Activated B cell treated with CpG ODN at 0.5 μM for 24 hours (primary cell): ENCODE data around the gene VSIG10L. TPM values are rescaled to one million over a fixed set of nuclear protein-coding genes. Genes with fewer than 3 reads are reported as not detected.

Source experiments
- ATAC-seq: fragments of 200-7000 bp; cut with Tn5 transposase; one replicate; pipeline ENCODE4 v1.10.0; 2021; ENCODE audit warnings: low read depth, mild to moderate bottlenecking, moderate library complexity
- CTCF ChIA-PET: fragments of 350-600 bp; sonication (Branson Sonifier 250); formaldehyde crosslinking; loops from one replicate; lab custom pipeline; 2021; ENCODE audit warnings: antibody characterized with exemption; lab: Charles Lee
- POLR2A ChIA-PET: fragments of 350-600 bp; sonication (Branson Sonifier 250); formaldehyde crosslinking; loops from one replicate; lab custom pipeline; 2021; ENCODE audit warnings: antibody characterized with exemption; lab: Charles Lee
- DNase-seq: peaks from one replicate; pipeline ENCODE4 v3.0.0; 2022
- H3K27ac Mint-ChIP-seq: one replicate; pipeline ENCODE4 v1.8.0; 2020; ENCODE audit warnings: mixed read lengths
- H3K27me3 Mint-ChIP-seq: one replicate; pipeline ENCODE4 v1.8.0; 2021; ENCODE audit warnings: mixed read lengths
- H3K36me3 Mint-ChIP-seq: one replicate; pipeline ENCODE4 v1.8.0; 2021; ENCODE audit warnings: low read depth, mixed read lengths
- H3K4me1 Mint-ChIP-seq: one replicate; pipeline ENCODE4 v1.8.0; 2021; ENCODE audit warnings: mixed read lengths
- H3K4me3 Mint-ChIP-seq: one replicate; pipeline ENCODE4 v1.8.0; 2020; ENCODE audit warnings: mild to moderate bottlenecking, mixed read lengths
- H3K9me3 Mint-ChIP-seq: one replicate; pipeline ENCODE4 v1.8.0; 2020; ENCODE audit warnings: mixed read lengths
- CTCF ChIP-seq: fragments of 200-600 bp; IDR thresholded peaks from one replicate; pipeline ENCODE4 v1.8.0; 2022; ENCODE audit warnings: antibody characterized with exemption, mild to moderate bottlenecking
- intact Hi-C: fragments of 100-400 bp; cut with micrococcal nuclease; formaldehyde crosslinking; loops from one replicate; pipeline ENCODE4 v1.15.1; 2024
- total RNA-seq: library from RNA; stranded (reverse); gene quantifications from 2 replicates; pipeline ENCODE4 v1.2.3, GENCODE V29; 2022

Gene VSIG10L
- total RNA-seq, 1 donor from 2014 or later, result 0.98 TPM

DNA sequence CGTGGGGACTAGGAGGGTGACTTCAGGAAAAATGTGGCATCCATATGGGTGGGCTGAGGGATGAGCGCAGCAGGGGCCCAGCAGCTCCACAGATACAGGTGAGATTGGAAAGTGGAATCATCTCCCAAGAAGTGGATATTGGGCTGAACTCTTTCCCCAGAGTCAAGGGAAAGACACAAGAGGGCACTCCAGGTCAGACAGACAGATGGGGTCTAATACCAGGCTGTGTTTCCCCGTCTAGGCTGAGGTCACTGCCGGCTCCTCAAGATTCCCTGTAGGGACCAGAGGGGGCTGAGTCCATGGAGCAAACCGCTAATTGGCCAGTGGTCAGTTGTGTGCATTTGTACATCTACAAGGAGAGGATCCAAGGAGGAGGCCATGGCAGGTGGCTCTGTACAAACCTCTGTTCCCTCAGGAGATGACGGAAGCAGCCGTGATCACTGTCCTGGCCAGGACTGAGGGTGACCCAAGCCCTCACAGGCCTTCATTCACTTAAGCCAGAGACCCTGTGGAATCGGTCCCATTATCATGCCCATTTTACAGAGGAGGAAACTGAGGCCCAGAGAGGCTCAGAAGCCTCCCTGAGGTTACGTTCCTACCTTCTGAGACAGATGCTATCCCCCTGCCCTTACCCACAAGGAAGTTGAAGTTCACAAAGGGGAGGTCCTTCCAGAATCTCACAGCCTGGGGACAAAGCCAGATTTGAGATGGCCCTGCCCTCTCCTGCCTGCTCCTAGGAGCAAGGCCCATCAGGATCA is 45.4 kb downstream of the VSIG10L start:
- ChIA-PET CTCF (no interaction called here), POLR2A (no interaction called here)
- TF ChIP-seq CTCF, result no peak
- peaks cover 16% of the 10 kb centered on the region for H3K27me3 Mint-ChIP-seq
- no peaks in the 10 kb centered on the region for H3K4me1 Mint-ChIP-seq
- intact Hi-C loops, result no loop called here
- no peak overlapping the region for H3K27ac Mint-ChIP-seq
- H3K36me3 Mint-ChIP-seq, result no peaks in the 10 kb centered on the region
- H3K9me3 Mint-ChIP-seq, result peaks cover 1% of the 10 kb centered on the region
- DNase-seq (no peak), ATAC-seq (no peak)
- no peak overlapping the region for H3K4me3 Mint-ChIP-seq

DNA sequence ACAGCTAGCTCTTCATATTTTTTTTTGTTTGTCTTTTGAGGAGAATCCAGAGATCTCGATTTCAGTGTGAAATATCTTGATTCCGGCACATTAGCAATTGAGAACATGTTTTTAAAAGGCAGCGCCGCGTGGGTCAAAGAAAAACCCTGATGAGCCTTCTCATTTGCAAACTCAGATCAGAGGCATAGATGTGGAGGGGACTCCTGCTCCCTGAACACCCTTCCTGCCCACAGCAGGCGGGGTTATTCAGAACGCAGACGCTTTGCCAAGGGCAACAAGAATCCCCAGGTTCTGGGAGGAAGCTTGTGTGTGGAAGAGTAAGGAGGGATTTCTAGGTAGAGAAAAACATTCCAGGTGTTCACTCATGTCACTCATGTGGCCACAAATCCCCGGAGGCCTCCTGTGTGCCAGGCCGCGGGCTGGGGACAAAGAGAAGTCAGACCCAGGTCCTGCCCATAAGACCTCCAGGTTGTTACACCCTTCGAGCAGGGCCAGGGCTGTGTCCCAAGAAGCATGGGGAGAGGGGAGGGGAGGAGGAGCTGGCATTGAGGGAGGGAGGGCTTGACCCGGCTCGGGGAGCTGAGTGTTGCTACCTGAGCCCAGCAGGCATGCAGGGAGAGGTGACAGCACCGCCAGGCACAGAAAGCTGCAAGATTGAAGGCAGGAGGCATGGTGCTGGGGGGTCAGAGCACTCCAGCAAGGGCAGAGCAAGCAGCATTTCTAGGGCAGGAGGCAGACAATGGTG is 46.4 kb downstream of the VSIG10L start:
- CTCF ChIA-PET, result no interaction called here

DNA sequence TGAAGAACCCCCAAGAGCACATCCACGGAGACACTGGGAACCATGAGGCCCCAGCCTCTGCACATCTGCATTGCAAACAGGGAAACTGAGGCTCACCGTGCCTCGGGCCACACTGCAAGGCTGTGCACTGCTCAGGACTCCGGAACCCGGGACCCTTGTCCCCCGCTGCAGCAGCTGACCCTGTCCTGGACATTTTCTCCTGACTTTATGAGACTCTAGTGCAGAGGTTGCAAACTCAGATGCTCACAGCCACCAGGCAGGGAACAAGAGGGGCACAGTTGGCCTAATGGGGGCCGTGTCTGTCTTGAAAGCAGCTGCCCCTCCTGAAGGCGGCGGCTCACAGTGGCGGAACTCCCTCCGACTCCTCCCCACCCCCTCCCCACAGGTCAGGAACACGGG is 47.0 kb downstream of the VSIG10L start:
- POLR2A ChIA-PET, result no interaction called here
- no peak overlapping the region for H3K4me3 Mint-ChIP-seq
- ATAC-seq, result no peak

More for the DNA sequence above, 46.4 kb downstream of the VSIG10L start:
- no peak overlapping the region for H3K27ac Mint-ChIP-seq
- ATAC-seq, result no peak
- no peak overlapping the region for H3K4me3 Mint-ChIP-seq
- TF ChIP-seq CTCF, result no peak
- peaks cover 17% of the 10 kb centered on the region for H3K27me3 Mint-ChIP-seq
- H3K36me3 Mint-ChIP-seq, result no peaks in the 10 kb centered on the region
- H3K9me3 Mint-ChIP-seq, result no peaks in the 10 kb centered on the region
- POLR2A ChIA-PET, result no interaction called here
- intact Hi-C loops, result no loop called here
- no peaks in the 10 kb centered on the region for H3K4me1 Mint-ChIP-seq
- no peak for DNase-seq

DNA sequence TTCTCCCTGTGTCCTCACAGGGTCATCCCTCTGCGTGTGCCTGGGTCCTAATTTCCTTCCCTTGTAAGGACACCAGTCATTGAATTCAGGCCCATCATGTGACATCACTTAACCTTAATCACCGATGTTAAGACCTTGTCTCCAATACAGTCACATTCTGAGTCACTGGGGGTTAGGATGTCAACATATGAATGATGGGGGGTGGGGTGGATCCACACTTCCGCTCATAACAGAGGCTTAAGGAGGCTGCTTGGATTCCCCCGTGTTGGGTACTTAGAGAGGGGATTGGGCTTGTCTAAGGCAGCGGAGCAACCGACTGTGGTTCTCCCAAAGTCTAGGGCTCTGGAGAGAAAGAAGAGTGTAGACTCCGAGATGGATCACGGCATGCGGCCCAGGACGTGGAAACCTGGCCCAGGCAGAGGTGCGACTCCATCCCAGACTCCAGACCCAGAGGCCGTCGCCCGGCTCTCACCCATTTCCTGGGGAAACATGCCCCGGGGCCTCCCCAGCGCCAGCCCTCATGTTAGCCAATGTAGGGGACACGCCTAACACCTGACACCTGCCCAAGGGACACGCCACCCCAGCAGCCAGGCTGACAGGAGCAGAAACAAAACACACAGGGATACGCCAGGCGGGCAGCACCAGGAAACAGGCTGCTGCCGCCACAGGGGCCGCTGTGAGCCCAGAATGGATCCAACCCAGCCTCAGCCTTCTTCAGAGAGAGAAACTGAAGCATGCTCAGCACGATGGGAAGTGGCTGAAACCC is 47.5 kb downstream of the VSIG10L start:
- no peaks in the 10 kb centered on the region for H3K4me1 Mint-ChIP-seq
- ChIA-PET POLR2A (no interaction called here), CTCF (no interaction called here)
- H3K27ac Mint-ChIP-seq, result no peak overlapping the region
- DNase-seq (no peak), ATAC-seq (no peak)
- peaks cover 17% of the 10 kb centered on the region for H3K27me3 Mint-ChIP-seq
- no peak overlapping the region for H3K4me3 Mint-ChIP-seq
- TF ChIP-seq CTCF, result no peak
- no peaks in the 10 kb centered on the region for H3K9me3 Mint-ChIP-seq
- intact Hi-C loops, result no loop called here
- H3K36me3 Mint-ChIP-seq, result no peaks in the 10 kb centered on the region

More for the DNA sequence above, 47.0 kb downstream of the VSIG10L start:
- Mint-ChIP-seq H3K9me3 (no peaks in the 10 kb centered on the region), H3K36me3 (no peaks in the 10 kb centered on the region), H3K4me1 (no peaks in the 10 kb centered on the region), H3K27ac (no peak overlapping the region), H3K27me3 (peaks cover 17% of the 10 kb centered on the region)
- intact Hi-C loops, result no loop called here
- TF ChIP-seq CTCF, result no peak
- no peak for DNase-seq
- CTCF ChIA-PET, result no interaction called here
